ENCODE measurements around the gene NPIPA8.
"Not testable (repeated sequence)": the region's sequence is repeated elsewhere in the genome, so short reads cannot be mapped to it uniquely, and the experiment has no call there.

DNA sequence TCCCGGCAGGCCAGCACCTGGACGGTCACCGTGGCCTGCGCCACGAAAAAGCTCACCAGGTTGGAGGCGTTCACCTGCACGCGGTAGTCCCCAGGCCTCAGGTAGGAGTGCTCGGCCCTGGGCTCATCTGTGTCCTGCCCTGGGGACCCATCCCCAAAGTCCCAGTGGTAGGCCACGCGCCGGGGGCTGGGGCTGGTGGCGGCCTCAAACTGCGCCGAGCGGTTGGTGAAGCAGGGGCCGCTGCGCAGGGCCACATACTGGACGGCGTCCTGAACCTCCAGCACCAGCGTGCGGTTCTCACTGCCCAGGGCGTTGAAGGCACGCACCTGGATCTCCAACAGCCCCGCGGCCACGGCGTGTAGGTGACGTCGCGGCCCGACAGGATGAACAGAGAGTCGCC lies 48.7 kb upstream of the NPIPA8 start:
- TF ChIP-seq, protein P1, sequence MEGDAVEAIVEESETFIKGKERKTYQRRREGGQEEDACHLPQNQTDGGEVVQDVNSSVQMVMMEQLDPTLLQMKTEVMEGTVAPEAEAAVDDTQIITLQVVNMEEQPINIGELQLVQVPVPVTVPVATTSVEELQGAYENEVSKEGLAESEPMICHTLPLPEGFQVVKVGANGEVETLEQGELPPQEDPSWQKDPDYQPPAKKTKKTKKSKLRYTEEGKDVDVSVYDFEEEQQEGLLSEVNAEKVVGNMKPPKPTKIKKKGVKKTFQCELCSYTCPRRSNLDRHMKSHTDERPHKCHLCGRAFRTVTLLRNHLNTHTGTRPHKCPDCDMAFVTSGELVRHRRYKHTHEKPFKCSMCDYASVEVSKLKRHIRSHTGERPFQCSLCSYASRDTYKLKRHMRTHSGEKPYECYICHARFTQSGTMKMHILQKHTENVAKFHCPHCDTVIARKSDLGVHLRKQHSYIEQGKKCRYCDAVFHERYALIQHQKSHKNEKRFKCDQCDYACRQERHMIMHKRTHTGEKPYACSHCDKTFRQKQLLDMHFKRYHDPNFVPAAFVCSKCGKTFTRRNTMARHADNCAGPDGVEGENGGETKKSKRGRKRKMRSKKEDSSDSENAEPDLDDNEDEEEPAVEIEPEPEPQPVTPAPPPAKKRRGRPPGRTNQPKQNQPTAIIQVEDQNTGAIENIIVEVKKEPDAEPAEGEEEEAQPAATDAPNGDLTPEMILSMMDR (IDR thresholded peaks at IDR 0.05): not testable (repeated sequence)
- TF ChIP-seq, protein P2, sequence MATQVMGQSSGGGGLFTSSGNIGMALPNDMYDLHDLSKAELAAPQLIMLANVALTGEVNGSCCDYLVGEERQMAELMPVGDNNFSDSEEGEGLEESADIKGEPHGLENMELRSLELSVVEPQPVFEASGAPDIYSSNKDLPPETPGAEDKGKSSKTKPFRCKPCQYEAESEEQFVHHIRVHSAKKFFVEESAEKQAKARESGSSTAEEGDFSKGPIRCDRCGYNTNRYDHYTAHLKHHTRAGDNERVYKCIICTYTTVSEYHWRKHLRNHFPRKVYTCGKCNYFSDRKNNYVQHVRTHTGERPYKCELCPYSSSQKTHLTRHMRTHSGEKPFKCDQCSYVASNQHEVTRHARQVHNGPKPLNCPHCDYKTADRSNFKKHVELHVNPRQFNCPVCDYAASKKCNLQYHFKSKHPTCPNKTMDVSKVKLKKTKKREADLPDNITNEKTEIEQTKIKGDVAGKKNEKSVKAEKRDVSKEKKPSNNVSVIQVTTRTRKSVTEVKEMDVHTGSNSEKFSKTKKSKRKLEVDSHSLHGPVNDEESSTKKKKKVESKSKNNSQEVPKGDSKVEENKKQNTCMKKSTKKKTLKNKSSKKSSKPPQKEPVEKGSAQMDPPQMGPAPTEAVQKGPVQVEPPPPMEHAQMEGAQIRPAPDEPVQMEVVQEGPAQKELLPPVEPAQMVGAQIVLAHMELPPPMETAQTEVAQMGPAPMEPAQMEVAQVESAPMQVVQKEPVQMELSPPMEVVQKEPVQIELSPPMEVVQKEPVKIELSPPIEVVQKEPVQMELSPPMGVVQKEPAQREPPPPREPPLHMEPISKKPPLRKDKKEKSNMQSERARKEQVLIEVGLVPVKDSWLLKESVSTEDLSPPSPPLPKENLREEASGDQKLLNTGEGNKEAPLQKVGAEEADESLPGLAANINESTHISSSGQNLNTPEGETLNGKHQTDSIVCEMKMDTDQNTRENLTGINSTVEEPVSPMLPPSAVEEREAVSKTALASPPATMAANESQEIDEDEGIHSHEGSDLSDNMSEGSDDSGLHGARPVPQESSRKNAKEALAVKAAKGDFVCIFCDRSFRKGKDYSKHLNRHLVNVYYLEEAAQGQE (IDR thresholded peaks at IDR 0.05; ENCODE audit: insufficient read depth in 1 of 2, low read depth in 2 of 2, low read length in 1 of 2): not testable (repeated sequence)
- TF ChIP-seq POLR2AphosphoS5 (IDR thresholded peaks at IDR 0.05; ENCODE audit: low read depth, low read length); SIN3A (IDR thresholded peaks at IDR 0.05; ENCODE audit: borderline replicate concordance, insufficient read depth, low read depth, low read length): not testable (repeated sequence)

Data from Panc1 (cell line).